ENCODE results near the gene SEPTIN2.
"Not testable (repeated sequence)": the region's sequence is repeated elsewhere in the genome, so short reads cannot be mapped to it uniquely, and the experiment has no call there.

SEPTIN2 gene

DNA sequence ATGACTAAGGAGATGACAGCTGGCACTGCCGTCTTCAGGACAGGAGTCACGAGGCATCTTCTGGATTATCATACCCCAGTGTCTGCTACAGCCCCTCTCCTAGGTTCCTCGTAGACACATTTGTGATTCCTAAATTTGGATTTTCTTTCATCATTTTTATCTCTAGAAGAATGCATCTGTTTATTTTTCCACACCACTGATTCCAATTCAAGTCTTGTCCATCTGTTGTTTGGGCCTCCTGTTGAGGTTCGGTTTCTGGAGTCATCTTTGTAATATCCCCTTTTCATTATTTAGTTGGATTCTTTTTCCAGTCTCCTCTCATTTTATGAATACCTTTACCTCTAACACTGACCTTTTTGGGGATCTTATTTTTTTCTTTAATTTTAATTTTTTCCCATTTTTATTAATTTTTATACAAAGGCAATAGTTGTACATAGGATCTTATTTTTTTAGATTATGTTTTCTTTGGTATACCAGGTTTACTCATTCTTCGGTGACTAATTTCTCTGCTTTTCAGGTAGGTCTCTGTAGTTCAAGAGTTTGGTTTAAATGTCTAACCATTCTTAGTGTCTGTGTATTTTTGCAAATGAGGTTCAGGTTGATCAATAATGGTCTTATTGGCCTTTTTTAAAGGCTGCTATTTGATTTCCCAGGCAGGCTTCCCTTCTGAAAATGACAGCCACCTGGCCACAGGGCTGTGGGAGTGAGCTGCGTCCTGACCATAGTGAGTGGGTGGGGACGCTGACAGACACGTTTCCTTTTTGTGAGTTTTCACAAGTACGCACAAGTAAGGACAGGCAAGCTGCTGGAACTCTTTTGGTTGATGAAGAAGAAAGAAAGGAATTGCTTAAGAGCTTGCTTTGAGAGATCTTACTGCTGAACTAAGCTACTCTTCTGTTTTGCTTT is 74.8 kb downstream of the SEPTIN2 start:
- no peak for DNase-seq

DNA sequence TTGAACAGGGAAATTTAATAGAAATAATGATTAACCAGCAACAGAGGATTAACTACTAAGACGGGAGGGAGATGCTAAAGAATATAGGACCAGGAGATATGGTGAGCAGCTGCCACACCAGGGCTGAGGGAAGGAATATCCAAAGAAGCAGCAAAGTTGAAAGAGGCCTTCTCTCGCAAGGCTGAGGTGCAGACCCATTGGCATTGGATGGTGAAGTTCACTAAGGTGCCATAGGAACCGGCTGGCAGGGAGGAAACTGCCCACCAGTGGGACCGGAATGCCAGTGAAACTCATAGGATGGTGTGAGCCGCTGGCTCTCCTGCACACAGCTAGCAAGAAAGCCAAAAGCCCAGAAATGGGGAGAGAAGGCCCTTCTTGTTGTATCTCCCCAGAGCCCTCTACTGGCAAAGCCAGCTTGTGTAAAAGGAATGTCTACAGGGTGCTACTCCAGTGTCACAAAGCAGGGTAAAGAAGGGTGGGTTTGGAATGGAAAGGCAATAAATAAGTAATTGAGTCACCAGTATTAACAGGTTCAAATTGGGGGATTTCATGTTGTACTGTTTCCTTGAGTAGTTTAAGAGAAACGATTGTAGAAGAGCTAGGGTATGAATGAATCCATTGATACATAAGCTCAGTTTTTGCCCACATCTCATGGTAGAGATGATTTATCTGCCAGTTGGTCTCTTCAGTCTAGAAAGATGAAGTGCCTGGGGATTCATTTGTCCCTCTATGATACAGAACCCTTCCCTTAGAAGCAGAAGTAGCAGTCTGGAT is 76.4 kb downstream of the SEPTIN2 start:
- DNase-seq, result no peak

DNA sequence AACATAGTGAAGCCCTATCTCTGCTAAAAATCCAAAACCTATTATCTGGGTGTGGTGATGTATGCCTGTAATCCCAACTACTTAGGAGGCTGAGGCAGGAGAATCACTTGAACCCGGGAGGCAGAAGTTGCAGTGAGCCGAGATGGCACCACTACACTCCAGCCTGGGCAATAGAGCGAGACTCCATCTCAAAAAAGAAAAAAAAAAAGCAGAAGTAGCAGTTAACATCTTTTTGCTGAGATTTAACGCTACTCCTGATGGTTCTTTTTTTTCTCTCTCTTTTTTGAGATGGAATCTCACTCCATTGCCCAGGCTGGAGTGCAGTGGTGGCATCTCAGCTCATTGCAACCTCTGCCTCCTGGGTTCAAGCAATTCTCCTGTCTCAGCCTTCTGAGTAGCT is 77.0 kb downstream of the SEPTIN2 start:
- DNase-seq, result not testable (repeated sequence)

DNA sequence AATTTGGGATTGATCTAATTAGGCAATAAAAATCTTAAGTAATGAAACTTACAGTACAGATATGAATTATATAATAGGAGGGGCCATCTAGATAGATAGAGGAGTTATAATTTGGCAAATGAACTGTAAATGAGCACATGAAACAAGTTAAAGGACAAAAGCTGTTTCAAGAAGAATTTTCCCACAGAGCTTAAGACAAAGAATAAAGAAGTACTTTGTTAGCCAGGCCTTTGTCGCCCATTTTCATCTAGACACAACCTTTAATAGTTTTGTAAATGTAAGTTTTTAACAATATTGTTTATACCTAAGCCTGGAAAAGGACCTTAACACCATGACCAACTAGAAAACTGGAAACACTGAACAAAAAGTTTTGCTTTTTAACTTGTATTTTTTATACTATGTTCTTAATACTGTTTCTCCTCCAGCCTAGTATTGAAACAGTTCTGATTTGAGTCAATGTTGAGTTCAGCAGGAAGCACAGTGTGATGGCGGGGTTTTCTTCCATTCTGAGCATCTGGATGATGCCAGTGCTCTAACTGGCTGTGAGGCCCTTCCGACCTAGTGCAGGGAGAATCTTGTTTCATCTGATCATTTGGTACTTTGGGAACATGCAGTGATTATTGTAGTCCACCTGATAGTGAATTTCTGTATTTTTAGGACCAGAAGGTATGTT is 77.9 kb downstream of the SEPTIN2 start:
- no peak for DNase-seq

DNA sequence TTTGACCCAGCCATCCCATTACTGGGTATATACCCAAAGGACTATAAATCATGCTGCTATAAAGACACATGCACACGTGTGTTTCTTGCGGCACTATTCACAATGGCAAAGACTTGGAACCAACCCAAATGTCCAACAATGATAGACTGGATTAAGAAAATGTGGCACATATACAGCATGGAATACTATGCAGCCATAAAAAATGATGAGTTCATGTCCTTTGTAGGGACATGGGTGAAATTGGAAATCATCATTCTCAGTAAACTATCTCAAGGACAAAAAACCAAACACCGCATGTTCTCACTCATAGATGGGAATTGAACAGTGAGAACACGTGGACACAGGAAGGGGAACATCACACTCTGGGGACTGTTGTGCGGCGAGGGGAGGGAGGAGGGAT is 81.1 kb downstream of the SEPTIN2 start:
- DNase-seq, result not testable (repeated sequence)

DNA sequence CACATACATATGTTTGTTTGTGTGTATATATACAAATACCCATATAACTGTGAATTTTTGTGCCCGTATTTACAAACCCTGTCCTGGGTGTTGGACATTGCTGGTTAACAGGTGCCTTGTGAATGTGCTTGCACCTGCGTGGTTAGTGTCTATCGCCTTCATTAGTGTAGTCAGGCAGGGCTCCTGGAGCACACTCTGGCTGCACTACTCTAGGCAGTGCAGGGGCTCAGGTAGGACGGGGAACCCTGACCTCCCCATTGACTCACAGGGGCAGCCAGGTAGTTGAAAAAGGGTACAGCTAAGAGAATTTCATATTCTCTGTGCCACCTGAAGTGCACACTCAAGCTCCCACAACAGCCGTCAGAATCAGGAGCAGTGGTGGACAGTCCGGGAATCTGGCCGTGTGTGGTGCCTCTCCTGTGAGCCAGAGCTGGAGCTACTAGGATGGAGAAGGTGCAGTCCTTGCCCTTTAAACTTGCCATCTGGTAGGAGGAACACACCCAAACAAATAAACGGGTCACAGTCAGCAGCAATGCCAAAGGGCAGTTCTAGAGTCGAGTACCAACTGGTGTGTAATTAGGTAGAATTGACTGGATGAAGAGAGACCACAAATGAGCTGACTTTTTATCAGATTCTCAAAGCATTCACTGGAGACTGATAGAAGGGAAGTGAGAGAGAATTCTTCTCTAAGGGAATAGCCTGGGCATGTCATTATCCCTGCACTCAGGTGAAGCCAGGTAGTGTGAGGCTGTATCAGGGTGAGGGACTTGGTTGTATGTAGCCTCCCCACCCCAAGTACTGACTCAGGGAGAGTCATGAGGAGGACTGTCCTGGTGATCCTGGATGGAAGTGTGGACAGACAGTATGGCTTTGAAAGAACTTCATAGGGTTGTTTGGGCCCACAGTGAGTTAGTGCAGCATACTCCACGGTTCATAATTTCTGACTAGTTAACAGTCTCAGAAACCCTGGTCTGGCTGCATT is 84.5 kb downstream of the SEPTIN2 start:
- DNase-seq, result no peak
